ENCODE results near the gene GALNT16.

GRCh38 chr14:69363964-69364363 lies 104.0 kb downstream of the GALNT16 start:
- TF ChIP-seq CTCF (IDR thresholded peaks at IDR 0.05; ENCODE audit: borderline replicate concordance, extremely low read depth, low read length, poor library complexity, severe bottlenecking) (no peak), EZH2 (IDR thresholded peaks at IDR 0.05; ENCODE audit: borderline replicate concordance, low read depth, low read length, severe bottlenecking) (no peak)
